OCI-M2 (cell line): ENCODE measurements around the gene RTCB.

Experiments used
- DNase-seq: peaks from one replicate; lab custom pipeline; 2025; ENCODE audit not compliant: unreplicated experiment; lab: John Stamatoyannopoulos, UW

RTCB gene

GRCh38 chr22:32411829-32412592 lies at the start of gene RTCB:
TSS of gene RTCB (minus strand) at chr22:32412247. CDS start at chr22:32412156, 91 bp downstream.
- peak; percentile 75 for DNase-seq

- no peak for DNase-seq
Observed at GRCh38 chr22:32457031-32457430, 45.0 kb upstream of the RTCB start.

GRCh38 chr22:32448980-32449379 lies 36.9 kb upstream of the RTCB start:
- DNase-seq = no peak

GRCh38 chr22:32446321-32446720 lies 34.3 kb upstream of the RTCB start:
- no peak for DNase-seq

GRCh38 chr22:32444068-32444467 lies 32.0 kb upstream of the RTCB start:
- DNase-seq = no peak

- no peak for DNase-seq
Observed at GRCh38 chr22:32430352-32430751, 18.3 kb upstream of the RTCB start.

GRCh38 chr22:32426881-32427280 lies 14.8 kb upstream of the RTCB start:
- no peak for DNase-seq

- DNase-seq = no peak
Observed at GRCh38 chr22:32423664-32424063, 11.6 kb upstream of the RTCB start.

GRCh38 chr22:32422062-32422461 lies 10.0 kb upstream of the RTCB start:
- no peak for DNase-seq

GRCh38 chr22:32421484-32421883 lies 9.4 kb upstream of the RTCB start:
- no peak for DNase-seq

GRCh38 chr22:32417906-32418305 lies 5.9 kb upstream of the RTCB start:
- no peak for DNase-seq

- DNase-seq = no peak
Observed at GRCh38 chr22:32416556-32417085, 4.6 kb upstream of the RTCB start.

GRCh38 chr22:32414191-32414590 lies 2.1 kb upstream of the RTCB start:
- no peak for DNase-seq

- no peak for DNase-seq
Observed at GRCh38 chr22:32413719-32414118, 1.7 kb upstream of the RTCB start.

- no peak for DNase-seq
Observed at GRCh38 chr22:32411402-32411801, 645 bp downstream of the RTCB start.

GRCh38 chr22:32410459-32410858 lies 1.6 kb downstream of the RTCB start:
- no peak for DNase-seq

GRCh38 chr22:32409977-32410376 lies 2.1 kb downstream of the RTCB start:
- no peak for DNase-seq

- no peak for DNase-seq
Observed at GRCh38 chr22:32407936-32408335, 4.1 kb downstream of the RTCB start.

GRCh38 chr22:32407312-32407711 lies 4.7 kb downstream of the RTCB start:
- DNase-seq = no peak

- no peak for DNase-seq
Observed at GRCh38 chr22:32404021-32404420, 8.0 kb downstream of the RTCB start.

- DNase-seq = no peak
Observed at GRCh38 chr22:32401486-32401885, 10.6 kb downstream of the RTCB start.

- no peak for DNase-seq
Observed at GRCh38 chr22:32396746-32397145, 15.3 kb downstream of the RTCB start.

GRCh38 chr22:32396255-32396654 lies 15.8 kb downstream of the RTCB start:
- DNase-seq = no peak
